Endothelial cell of umbilical vein (primary cell): ENCODE measurements around the gene ENTPD6. TPM values are rescaled to one million over a fixed set of nuclear protein-coding genes. Genes with fewer than 3 reads are reported as not detected.

ENCODE experiments used
- BruUV-seq: library from RNA; stranded (reverse); fragments of 400-500 nt; replicated peaks from 2 replicates; lab custom pipeline; 2021; lab: Mats Ljungman, UMichigan
- CTCF ChIA-PET: fragments of 300-600, 350-600 bp; sonication (Branson Sonifier 250); formaldehyde crosslinking; loops from one replicate; lab custom pipeline; 2021; ENCODE audit warnings: antibody characterized with exemption, inconsistent platforms; lab: Charles Lee
- POLR2A ChIA-PET: fragments of 300-600, 350-600 bp; sonication (Branson Sonifier 250); formaldehyde crosslinking; loops from one replicate; lab custom pipeline; 2021; ENCODE audit warnings: antibody characterized with exemption, inconsistent platforms; lab: Charles Lee
- DNase-seq: peaks from one replicate; pipeline ENCODE4 v3.0.0-alpha.2; 2011; ENCODE audit warnings: low read depth, low spot score
- FAIRE-seq: peaks from 2 replicates; lab custom pipeline; 2011; peaks lifted over from hg19 to GRCh38; lab: Jason Lieb, UNC
- H2AFZ ChIP-seq: 2 replicates; pipeline ENCODE4 v1.6.0; 2012; ENCODE audit warnings: low read depth, low read length, control low read depth, inconsistent platforms
- H3K27ac ChIP-seq: 2 replicates; pipeline ENCODE4 v1.5.1; 2011; ENCODE audit warnings: low read depth, mild to moderate bottlenecking, control low read depth, low read length, moderate library complexity; ENCODE audit not compliant: insufficient read depth
- H3K27me3 ChIP-seq, 2 experiments: 2 replicates each; pipeline versions ENCODE4 v1.6.0 to v1.6.1; 2011; ENCODE audit warnings: low read length in 2 of 2, mixed read lengths in 1 of 2; ENCODE audit not compliant: control insufficient read depth in 2 of 2, insufficient read depth in 2 of 2
- H3K36me3 ChIP-seq, 2 experiments: 2 replicates in 1 of 2; 3 replicates in 1 of 2; pipeline ENCODE4 v1.5.1; 2011; ENCODE audit warnings: low read length in 2 of 2, mild to moderate bottlenecking in 1 of 2, moderate library complexity in 1 of 2; ENCODE audit not compliant: control insufficient read depth in 2 of 2, insufficient read depth in 2 of 2; ENCODE audit errors: extremely low read depth in 1 of 2
- H3K4me1 ChIP-seq: 3 replicates; pipeline ENCODE4 v1.5.1; 2011; ENCODE audit warnings: mild to moderate bottlenecking, low read length; ENCODE audit not compliant: control insufficient read depth, insufficient read depth; ENCODE audit errors: extremely low read depth
- H3K4me2 ChIP-seq: 2 replicates; pipeline ENCODE4 v1.6.1; 2011; ENCODE audit warnings: low read length, control low read depth, mixed read lengths; ENCODE audit not compliant: insufficient read depth
- H3K4me3 ChIP-seq, 3 experiments: fragments of 200-600 bp in 1 of 3; sonication (generic), shearing (Covaris generic) in 1 of 3; replicated peaks in 1 of 3; 2 replicates each; pipeline ENCODE4 v1.5.1; 2011 to 2016; ENCODE audit warnings: control low read depth in 3 of 3, low read length in 3 of 3, mild to moderate bottlenecking in 2 of 3, inconsistent platforms in 1 of 3, low read depth in 1 of 3, moderate library complexity in 1 of 3; ENCODE audit not compliant: insufficient read depth in 1 of 3
- H3K79me2 ChIP-seq: 2 replicates; pipeline ENCODE4 v1.6.0; 2012; ENCODE audit warnings: low read length, inconsistent platforms; ENCODE audit not compliant: control insufficient read depth, insufficient read depth
- H3K9ac ChIP-seq: replicated peaks from 2 replicates; pipeline ENCODE3; 2011; ENCODE audit warnings: low read length, control low read depth; ENCODE audit not compliant: insufficient read depth; ENCODE audit errors: extremely low read depth
- H3K9me1 ChIP-seq: replicated peaks from 3 replicates; pipeline ENCODE4 v1.6.0; 2011; ENCODE audit warnings: mild to moderate bottlenecking, low read length; ENCODE audit not compliant: control insufficient read depth, insufficient read depth; ENCODE audit errors: extremely low read depth
- H3K9me3 ChIP-seq: replicated peaks from 2 replicates; pipeline ENCODE4 v1.5.1; 2012; ENCODE audit warnings: low read length, inconsistent platforms; ENCODE audit not compliant: control insufficient read depth, insufficient read depth
- H4K20me1 ChIP-seq: replicated peaks from 2 replicates; pipeline ENCODE3; 2011; ENCODE audit warnings: mild to moderate bottlenecking, low read length; ENCODE audit not compliant: control insufficient read depth, insufficient read depth; ENCODE audit errors: extremely low read depth
- CTCF ChIP-seq, 2 donors: IDR thresholded peaks; 1 replicate in 1 of 2; 2 replicates in 1 of 2; pipeline ENCODE4 v1.5.1; 2011; ENCODE audit warnings: low read length in 2 of 2, mild to moderate bottlenecking in 2 of 2, moderate library complexity in 2 of 2, control low read depth in 1 of 2, inconsistent platforms in 1 of 2, low read depth in 1 of 2; ENCODE audit not compliant: insufficient read depth in 1 of 2; ENCODE audit errors: extremely low read depth in 1 of 2
- EZH2 ChIP-seq: IDR thresholded peaks from 2 replicates; pipeline ENCODE4 v1.6.1; 2012; ENCODE audit warnings: borderline replicate concordance, low read depth, mild to moderate bottlenecking, moderate library complexity, low read length, inconsistent platforms; ENCODE audit not compliant: severe bottlenecking
- FOS ChIP-seq: IDR thresholded peaks from 2 replicates; pipeline ENCODE4 v1.6.1; 2011; ENCODE audit warnings: mild to moderate bottlenecking, low read length, moderate library complexity, borderline replicate concordance; ENCODE audit not compliant: insufficient read depth
- GATA2 ChIP-seq: IDR thresholded peaks from 2 replicates; pipeline ENCODE4 v1.7.0; 2011; ENCODE audit warnings: low read depth, mild to moderate bottlenecking, moderate library complexity, mixed read lengths, low read length; ENCODE audit not compliant: insufficient read length, insufficient read depth
- JUN ChIP-seq: IDR thresholded peaks from 2 replicates; pipeline ENCODE4 v1.6.1; 2011; ENCODE audit warnings: borderline replicate concordance, low read depth; ENCODE audit not compliant: insufficient read length, insufficient read depth
- MAX ChIP-seq: IDR thresholded peaks from 2 replicates; pipeline ENCODE4 v1.6.1; 2011; ENCODE audit not compliant: insufficient read depth, insufficient read length
- MYC ChIP-seq: IDR thresholded peaks from one replicate; pipeline ENCODE4 v1.6.1; 2011; ENCODE audit warnings: mild to moderate bottlenecking, low read depth, low read length
- POLR2A ChIP-seq: IDR thresholded peaks from 2 replicates; pipeline ENCODE4 v1.6.1; 2012; ENCODE audit warnings: low read depth, mild to moderate bottlenecking, control low read depth, low read length
- POLR2AphosphoS5 ChIP-seq: IDR thresholded peaks from 2 replicates; pipeline ENCODE4 v1.6.1; 2012; ENCODE audit warnings: low read depth, mild to moderate bottlenecking, control low read depth, low read length, moderate library complexity; ENCODE audit not compliant: insufficient read depth
- dilution Hi-C: fragments of 300-500 bp; cut with MboI; formaldehyde crosslinking; loops from one replicate; pipeline ENCODE4 v1.15.0; 2019; ENCODE audit warnings: low sequenced_read_pairs; ENCODE audit not compliant: extremely low pct_ligation_motif_present
- intact Hi-C: fragments of 100-400 bp; cut with micrococcal nuclease; formaldehyde crosslinking; loops from one replicate; pipeline ENCODE4 v1.10.0; 2022
- polyA plus RNA-seq, 4 experiments: library from polyadenylated mRNA; depleted of rRNA in 3 of 4; stranded (reverse) in 3 of 4; unstranded in 1 of 4; fragments of >200 nt; gene quantifications; 2 replicates each; pipeline versions ENCODE4 v1.2.1 to v1.2.3, GENCODE V29; 2011 to 2012; ENCODE audit warnings: missing spikeins in 1 of 4
- total RNA-seq: library from RNA; stranded (reverse); gene quantifications from 2 replicates; pipeline ENCODE4 v1.2.3, GENCODE V29; 2021

Gene ENTPD6
- total and polyA plus RNA-seq, 2 donors (not counting 3 experiments of a cell fraction or from before 2014, with no cell fraction given), result 51.2 to 86.3 TPM

GRCh38 chr20:25271486-25272222 is 76.1 kb downstream of the ENTPD6 start:
- FAIRE-seq, result no peak
- H3K36me3 ChIP-seq, result peaks cover 4 to 45% of the 10 kb centered on the region in 2 experiments
- no peak overlapping the region for H3K27ac ChIP-seq
- ChIA-PET CTCF (interaction anchor here (0.5 to 1.8 kb wide), 4 partner anchors 21 to 121 kb away, joined by 3 to 4 read pairs (median 3); no protein-coding TSS in a partner anchor), POLR2A (no interaction called here)
- no peaks in the 10 kb centered on the region for H4K20me1 ChIP-seq
- H3K4me2 ChIP-seq, result no peak overlapping the region
- no TSS peak for BruUV-seq
- no peak overlapping the region for H3K4me3 ChIP-seq
- H3K9ac ChIP-seq, result no peak overlapping the region
- H3K27me3 ChIP-seq, result no peaks in the 10 kb centered on the region
- intact Hi-C loops (no loop called here), dilution Hi-C loops (no loop called here)
- no peak overlapping the region for H2AFZ ChIP-seq
- DNase-seq, result no peak
- H3K4me1 ChIP-seq, result no peaks in the 10 kb centered on the region
- H3K79me2 ChIP-seq, result peaks cover 3% of the 10 kb centered on the region
- no peaks in the 10 kb centered on the region for H3K9me3 ChIP-seq
- H3K9me1 ChIP-seq, result no peaks in the 10 kb centered on the region
- no peak for TF ChIP-seq GATA2
- TF ChIP-seq EZH2, result no peak
- TF ChIP-seq POLR2AphosphoS5, result no peak
- no peak for TF ChIP-seq FOS
- TF ChIP-seq MAX, result no peak
- TF ChIP-seq MYC, result no peak
- TF ChIP-seq POLR2A, result no peak
- no peak for TF ChIP-seq JUN
- no peak for TF ChIP-seq CTCF (IDR thresholded peaks at IDR 0.05; ENCODE audit: extremely low read depth in 1 of 2, insufficient read depth in 1 of 2, low read depth in 1 of 2, low read length in 2 of 2)
